PFSK-1 (cell line): ENCODE measurements around the gene SRD5A3.

Source experiments
- REST ChIP-seq, 2 experiments: IDR thresholded peaks; 2 replicates each; pipeline versions ENCODE4 v1.6.1 to v1.8.0; 2011 to 2012; ENCODE audit warnings: low read depth in 2 of 2, low read length in 2 of 2, control low read depth in 1 of 2, inconsistent platforms in 1 of 2, mild to moderate bottlenecking in 1 of 2, moderate library complexity in 1 of 2; ENCODE audit not compliant: insufficient read depth in 1 of 2
- SIN3A ChIP-seq: IDR thresholded peaks from 2 replicates; pipeline ENCODE4 v1.6.1; 2012; ENCODE audit warnings: mild to moderate bottlenecking, low read length, moderate library complexity, borderline replicate concordance; ENCODE audit not compliant: insufficient read depth

- TF ChIP-seq REST (IDR thresholded peaks at IDR 0.05; ENCODE audit: insufficient read depth in 1 of 2, low read depth in 2 of 2, low read length in 2 of 2) (no peak), SIN3A (no peak)
Observed at GRCh38 chr4:55308071-55308470, 38.0 kb upstream of the SRD5A3 start.
